ENCODE data around the gene HBP1.

- TF ChIP-seq CTCF (conservative IDR thresholded peaks at IDR 0.05 in 1 of 2, IDR thresholded peaks at IDR 0.05 in 1 of 2; ENCODE audit: extremely low read depth in 1 of 2, insufficient read depth in 1 of 2, low read depth in 1 of 2, low read length in 2 of 2) = no peak
- no peak for TF ChIP-seq EZH2 (IDR thresholded peaks at IDR 0.05; ENCODE audit: borderline replicate concordance, low read length)
These were observed 1.5 kb downstream of the HBP1 start for GRCh38 chr7:107170051-107170915.
